Omental fat pad (tissue), 4 donors: Measurements from ENCODE around the gene RPEL1. TPM values are rescaled to one million over a fixed set of nuclear protein-coding genes. Genes with fewer than 3 reads are reported as not detected.

Experiments used
- total RNA-seq, 4 donors: library from RNA; depleted of rRNA; stranded (reverse); fragments of >200 nt; gene quantifications; one replicate each; pipeline ENCODE4 v1.1.0, GENCODE V29; 2016

Gene RPEL1
- total RNA-seq, 4 donors from 2014 or later = not detected

Other genes starting within 250 kb of the RPEL1 start
- 10 to 100 TPM; 46.9 to 94.6 (median 62.8) TPM for gene NT5C2, start 52.6 kb upstream of the RPEL1 start, total RNA-seq
- gene INA, start 31.3 kb downstream of the RPEL1 start, total RNA-seq = not detected
- gene PCGF6, start 105.3 kb downstream of the RPEL1 start, total RNA-seq = 10 to 100 TPM in 3 of 4 donors, 1 to 10 TPM in 1; 9.4 to 17.3 (median 12.4) TPM
- gene TAF5, start 122.1 kb downstream of the RPEL1 start, total RNA-seq = 1 to 10 TPM; 3.2 to 5.5 (median 4.6) TPM
- gene ATP5MK, start 150.6 kb downstream of the RPEL1 start, total RNA-seq = 100 to 1,000 TPM; 149 to 299 (median 222) TPM
- gene PDCD11, start 150.7 kb downstream of the RPEL1 start, total RNA-seq = 10 to 100 TPM; 16.1 to 55.2 (median 23.8) TPM
- gene CALHM2, start 206.5 kb downstream of the RPEL1 start, total RNA-seq = 100 to 1,000 TPM in 1 of 4 donors, 10 to 100 TPM in 3; 63.5 to 113 (median 74.9) TPM
- gene CALHM1, start 213.0 kb downstream of the RPEL1 start, total RNA-seq = not detected
- gene CALHM3, start 233.4 kb downstream of the RPEL1 start, total RNA-seq = not detected
- gene NEURL1, start 247.8 kb downstream of the RPEL1 start, total RNA-seq = under 1 TPM in 2 of 4 donors, not detected in 2; 0.12 to 0.13 TPM